ENCODE results near the gene NKIRAS1.
"Not testable (repeated sequence)": the region's sequence is repeated elsewhere in the genome, so short reads cannot be mapped to it uniquely, and the experiment has no call there.

Gene NKIRAS1

DNA sequence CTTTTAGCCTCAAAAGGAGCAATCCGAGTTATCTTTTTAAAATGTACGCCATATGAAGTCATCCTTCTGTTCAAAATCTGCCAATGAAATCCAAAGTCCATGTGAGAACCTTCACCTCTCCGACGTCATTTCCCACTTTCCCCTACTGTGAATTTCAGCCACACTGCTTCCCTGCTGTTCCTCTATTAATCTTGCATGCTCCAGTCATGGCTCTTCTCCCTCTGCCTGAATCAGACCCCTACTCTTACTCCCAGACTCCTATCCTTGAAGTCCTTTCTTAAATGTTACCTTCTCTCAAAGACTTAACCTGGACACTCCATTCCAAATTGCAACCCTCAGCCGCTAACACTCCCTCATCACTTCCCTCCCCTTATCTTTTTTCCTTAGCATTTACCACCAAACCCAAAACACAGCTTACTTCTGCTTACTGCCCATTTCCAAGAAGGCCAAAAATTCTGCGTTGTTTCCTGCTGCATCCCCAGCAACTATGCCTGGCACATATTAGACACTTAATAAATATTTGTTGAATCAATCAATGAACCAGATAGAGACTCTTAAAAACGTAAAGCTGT lies 1.2 kb downstream of the NKIRAS1 start:
- no peak for DNase-seq
- in situ Hi-C loops (cut with HindIII; ENCODE audit: low pct_ligation_motif_present, low pct_unique_long_range_greater_than_20kb, low sequenced_read_pairs), result no loop called here

DNA sequence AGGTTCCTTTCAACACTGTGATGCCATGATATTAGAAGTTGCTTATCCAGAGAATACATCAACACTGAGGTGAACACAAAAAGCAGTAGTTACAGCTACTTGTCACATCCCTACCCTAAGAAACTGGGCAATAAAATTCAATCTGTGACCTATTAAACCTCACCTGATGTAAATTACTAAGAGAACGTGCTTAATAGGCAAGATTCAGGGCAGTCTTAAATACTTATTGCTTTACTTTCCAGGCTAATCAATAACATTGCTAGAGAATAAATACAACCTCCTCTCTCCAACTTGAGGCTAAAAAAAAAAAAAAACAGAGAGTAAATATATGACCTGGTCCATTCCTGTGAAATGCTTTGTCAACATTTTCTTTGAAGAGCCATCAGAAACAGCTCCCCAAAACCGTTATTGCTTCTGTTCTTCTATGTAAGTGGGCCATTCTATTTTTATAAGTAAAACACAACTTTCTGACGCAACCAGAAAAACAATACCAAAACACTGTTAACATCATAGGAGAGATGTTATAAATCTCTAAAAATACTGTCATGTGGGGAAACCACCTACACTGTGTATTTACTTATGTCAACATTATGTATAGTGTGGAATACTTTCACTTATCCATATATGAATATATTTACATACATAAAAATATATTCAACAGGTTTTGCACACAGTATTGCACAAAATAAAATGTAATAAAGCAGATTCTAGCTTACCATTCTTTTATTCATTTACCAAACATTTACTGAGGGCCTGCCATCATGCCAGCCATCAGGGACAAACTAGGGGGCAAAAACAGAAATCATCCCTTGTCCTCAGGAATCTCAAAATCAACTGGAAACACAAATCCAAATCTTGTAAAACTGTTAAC lies 2.7 kb downstream of the NKIRAS1 start:
- in situ Hi-C loops (cut with HindIII; ENCODE audit: low pct_ligation_motif_present, low pct_unique_long_range_greater_than_20kb, low sequenced_read_pairs), result no loop called here
- no peak for DNase-seq

DNA sequence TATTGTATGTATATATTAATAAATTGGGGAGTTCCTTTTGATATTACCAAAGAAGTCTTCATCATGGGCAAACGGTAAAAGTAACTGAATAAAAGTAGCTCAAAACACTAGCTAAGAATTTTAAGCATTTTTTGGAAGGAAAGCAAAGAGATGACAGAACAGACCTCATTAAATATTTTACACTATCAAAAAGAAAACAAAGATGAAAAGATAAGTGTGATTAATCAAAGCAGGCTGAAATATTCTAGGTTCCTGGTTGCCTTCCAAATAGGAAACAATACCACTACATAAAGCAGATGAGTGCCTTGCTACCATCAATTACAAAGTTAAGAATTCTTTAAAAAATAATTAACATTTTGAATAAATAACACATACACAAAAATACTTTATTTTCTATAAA lies 3.6 kb downstream of the NKIRAS1 start:
- in situ Hi-C loops (cut with HindIII; ENCODE audit: low pct_ligation_motif_present, low pct_unique_long_range_greater_than_20kb, low sequenced_read_pairs), result no loop called here
- no peak for DNase-seq

DNA sequence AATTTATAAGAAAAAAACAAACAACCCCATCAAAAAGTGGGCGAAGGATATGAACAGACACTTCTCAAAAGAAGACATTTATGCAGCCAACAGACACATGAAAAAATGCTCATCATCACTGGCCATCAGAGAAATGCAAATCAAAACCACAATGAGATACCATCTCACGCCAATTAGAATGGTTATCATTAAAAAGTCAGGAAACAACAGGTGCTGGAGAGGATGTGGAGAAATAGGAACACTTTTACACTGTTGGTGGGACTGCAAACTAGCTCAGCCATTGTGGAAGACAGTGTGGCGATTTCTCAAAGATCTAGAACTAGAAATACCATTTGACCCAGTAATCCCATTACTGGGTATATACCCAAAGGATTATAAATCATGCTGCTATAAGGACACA lies 4.5 kb downstream of the NKIRAS1 start:
- in situ Hi-C loops (cut with HindIII; ENCODE audit: low pct_ligation_motif_present, low pct_unique_long_range_greater_than_20kb, low sequenced_read_pairs); DNase-seq: not testable (repeated sequence)

DNA sequence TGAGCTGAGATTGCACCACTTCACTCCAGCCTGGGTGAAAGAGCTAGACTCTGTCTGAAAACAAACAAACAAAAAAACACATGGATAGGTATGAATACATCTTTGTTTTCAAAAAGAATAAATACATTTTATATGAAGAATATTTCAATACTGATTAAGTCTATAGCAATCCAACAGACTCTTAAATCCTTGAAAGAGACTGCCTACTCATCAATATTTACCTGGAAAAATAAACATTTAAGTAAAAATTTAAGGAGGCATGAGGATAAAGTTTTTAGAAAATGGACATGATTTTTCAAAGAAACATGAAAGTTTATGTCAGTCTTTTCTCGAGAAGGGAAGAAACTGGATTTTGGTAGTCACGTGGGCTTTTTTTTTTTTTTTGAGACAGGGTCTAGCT lies 5.4 kb downstream of the NKIRAS1 start:
- no peak for DNase-seq
- in situ Hi-C loops (cut with HindIII; ENCODE audit: low pct_ligation_motif_present, low pct_unique_long_range_greater_than_20kb, low sequenced_read_pairs), result no loop called here

DNA sequence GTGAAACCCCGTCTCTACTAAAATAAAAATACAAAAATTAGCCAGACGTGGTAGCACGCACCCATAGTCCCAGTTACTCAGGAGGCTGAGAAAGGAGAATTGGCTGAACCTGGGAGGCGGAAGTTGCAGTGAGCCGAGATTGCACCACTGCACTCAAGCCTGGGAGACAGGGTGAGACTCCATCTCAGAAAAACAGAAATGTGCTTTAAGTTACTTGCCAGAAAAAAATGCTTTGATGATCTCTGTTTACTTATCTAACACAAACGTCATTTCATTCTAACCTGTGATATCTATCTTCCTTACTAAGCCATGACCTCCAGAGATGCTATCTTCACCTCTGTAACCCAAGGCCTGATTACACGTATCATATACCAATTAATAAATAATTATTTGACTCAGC lies 7.4 kb downstream of the NKIRAS1 start:
- in situ Hi-C loops (cut with HindIII; ENCODE audit: low pct_ligation_motif_present, low pct_unique_long_range_greater_than_20kb, low sequenced_read_pairs), result no loop called here
- DNase-seq, result no peak

DNA sequence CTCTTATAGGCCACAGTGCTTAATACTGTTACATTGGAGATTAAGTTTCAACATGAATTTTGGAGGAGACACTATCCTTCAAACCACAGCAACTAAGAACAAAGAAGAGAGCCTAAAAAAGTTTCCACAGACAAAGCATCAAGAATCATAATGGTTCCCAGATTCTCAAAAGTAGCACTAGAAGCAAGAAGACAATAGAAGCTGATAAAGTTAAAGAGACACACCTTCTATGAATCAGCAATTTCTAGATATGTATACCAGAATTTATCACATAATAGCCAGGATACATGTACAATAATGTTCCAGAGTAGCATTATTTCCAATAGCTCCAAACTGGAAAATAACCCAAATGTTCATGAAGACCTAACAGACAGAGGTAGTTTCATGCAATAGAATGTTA lies 12.2 kb downstream of the NKIRAS1 start:
- DNase-seq, result no peak

DNA sequence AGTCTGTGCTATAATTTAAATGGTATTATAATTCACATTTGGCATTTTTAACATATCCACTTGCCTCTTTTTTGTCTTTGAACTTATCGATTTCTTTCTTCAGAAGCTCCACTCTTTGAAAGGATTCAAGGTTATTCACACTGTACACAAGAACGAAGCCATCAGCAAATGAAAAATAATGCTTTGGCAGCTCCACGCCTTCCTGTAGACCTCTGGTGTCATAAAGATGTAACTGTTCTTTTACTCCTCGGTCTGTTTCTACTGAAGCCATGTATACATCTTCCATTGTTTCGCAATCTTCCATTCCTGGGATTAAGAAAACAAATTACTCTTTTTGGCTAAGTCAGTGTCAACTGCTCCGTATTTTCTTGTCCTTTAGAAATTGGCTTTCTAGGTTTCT lies 16.0 kb downstream of the NKIRAS1 start:
- in situ Hi-C loops (cut with HindIII; ENCODE audit: low pct_ligation_motif_present, low pct_unique_long_range_greater_than_20kb, low sequenced_read_pairs), result no loop called here
- no peak for DNase-seq

More for the DNA sequence above, 12.2 kb downstream of the NKIRAS1 start:
- in situ Hi-C loops (cut with HindIII; ENCODE audit: low pct_ligation_motif_present, low pct_unique_long_range_greater_than_20kb, low sequenced_read_pairs), result no loop called here

DNA sequence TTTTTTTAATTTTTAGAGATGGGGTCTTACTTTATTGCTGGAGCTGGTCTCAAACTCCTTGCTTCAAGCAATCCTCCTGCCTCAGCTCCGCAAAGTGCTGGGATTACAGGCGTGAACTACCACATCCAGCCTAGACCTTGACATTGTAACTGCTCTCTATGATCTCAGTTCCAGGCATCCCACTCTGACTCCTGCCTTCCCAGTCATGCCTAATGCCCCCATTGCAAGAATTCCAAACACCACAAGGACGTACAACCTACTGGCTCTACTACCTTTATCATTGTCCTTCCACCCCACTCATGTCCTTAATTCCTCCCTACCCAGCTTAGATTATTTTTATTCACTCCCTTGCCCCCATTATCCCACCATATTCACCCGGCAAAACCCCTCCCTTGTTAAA lies 21.6 kb downstream of the NKIRAS1 start:
- in situ Hi-C loops (cut with HindIII; ENCODE audit: low pct_ligation_motif_present, low pct_unique_long_range_greater_than_20kb, low sequenced_read_pairs), result no loop called here
- DNase-seq, result no peak

DNA sequence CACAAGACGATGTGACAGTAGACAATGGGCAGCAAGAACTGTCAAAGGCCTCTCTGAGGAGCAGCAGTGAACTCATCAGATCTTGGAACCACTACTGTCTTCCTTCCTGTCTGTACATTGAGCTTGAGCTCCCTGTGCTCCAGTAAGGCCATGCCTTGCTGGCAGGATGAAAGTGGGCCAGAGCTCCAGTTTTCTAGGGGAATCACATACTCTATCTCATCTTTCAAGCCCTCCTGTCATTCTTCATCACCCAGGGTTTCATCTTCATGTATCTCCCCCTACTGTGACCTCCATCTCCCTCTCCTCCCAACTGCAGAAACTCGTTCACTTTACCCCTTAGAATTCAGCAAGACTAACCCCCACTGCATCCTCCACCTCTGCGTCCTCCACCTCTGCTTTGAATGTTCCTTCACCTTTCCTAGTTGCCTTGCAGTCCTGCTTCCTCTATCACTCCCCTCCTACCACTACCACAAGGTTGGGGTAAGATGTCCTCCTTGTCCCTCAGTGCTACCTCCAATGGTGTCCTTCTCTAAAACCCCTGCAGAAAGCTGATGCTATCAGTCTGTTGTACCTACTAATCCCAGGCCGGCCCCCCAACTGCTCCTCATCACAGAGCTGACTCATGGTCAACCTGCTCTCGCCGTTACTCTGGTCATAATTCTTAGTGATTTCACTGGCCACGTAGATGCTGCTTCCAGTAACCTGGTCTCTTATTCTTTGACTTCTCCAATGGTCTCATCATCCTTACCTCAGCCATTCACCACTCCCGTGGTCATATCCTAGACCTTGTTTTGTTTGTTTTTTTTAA lies 22.3 kb downstream of the NKIRAS1 start:
- in situ Hi-C loops (cut with HindIII; ENCODE audit: low pct_ligation_motif_present, low pct_unique_long_range_greater_than_20kb, low sequenced_read_pairs), result no loop called here
- DNase-seq, result no peak

DNA sequence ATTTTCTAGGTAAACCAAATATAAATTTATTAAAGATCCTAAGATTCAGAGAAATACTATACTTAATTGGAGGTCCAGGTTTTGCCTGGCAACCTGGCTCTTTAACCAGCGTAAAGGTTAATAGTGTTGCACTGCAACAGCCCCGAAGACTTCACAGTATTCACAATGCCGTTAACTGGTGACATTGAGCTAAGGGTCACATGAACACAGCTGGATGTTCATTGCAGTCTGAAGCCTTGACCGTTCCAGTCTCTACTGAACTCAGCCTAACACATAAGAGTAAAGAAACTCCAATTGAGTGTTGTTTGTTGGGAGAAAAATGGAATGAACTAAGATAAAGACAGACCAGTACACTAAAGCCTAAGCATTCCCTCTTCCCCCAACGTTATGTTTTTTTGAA lies 26.8 kb downstream of the NKIRAS1 start:
- in situ Hi-C loops (cut with HindIII; ENCODE audit: low pct_ligation_motif_present, low pct_unique_long_range_greater_than_20kb, low sequenced_read_pairs), result no loop called here
- no peak for DNase-seq

DNA sequence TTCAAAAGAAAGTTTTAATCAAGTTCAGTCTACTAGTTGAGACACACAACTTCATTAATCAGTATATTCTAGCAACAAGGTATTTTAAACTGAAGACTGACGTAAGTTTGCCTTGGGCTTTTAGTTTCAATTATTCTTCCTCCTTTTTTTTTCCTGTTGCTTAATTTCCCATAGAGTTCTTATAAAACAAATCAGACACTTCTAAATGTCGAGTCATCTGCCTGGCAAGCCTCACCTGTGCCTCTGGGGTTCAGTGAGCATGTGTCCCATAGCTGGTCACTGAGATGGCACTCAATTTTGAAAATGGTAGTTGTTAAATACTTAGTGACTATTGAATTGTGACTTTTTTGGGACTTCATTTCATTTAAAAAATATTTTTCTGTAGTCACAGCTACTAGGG lies 27.4 kb downstream of the NKIRAS1 start:
- no peak for DNase-seq
- in situ Hi-C loops (cut with HindIII; ENCODE audit: low pct_ligation_motif_present, low pct_unique_long_range_greater_than_20kb, low sequenced_read_pairs), result no loop called here

DNA sequence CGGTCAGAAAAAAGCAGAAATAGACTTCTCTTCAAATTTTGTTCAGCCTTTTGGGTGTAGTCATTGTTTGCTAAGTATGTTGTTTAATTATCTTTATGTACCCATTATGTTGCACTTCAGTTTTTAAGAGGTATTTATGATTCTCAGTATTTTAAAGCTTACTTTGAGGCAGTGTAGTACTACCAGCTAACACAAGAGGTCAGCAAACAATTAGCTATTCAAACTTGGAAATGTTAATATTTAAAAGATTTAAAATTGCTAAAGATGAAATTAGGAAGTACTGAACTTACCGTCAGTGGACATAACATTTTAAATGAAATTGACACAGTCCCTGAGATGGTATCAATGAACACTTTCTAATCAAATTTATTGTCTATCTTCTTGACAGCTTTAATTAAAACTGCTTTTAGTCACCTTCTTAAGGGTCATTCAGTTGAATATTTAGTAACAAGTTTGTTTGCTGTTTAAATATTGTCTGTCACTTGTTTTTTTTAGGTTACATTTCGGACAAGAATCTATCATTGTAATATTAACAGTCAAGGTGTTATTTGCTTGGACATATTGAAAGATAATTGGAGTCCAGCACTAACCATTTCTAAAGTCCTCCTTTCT lies 28.1 kb downstream of the NKIRAS1 start:
- in situ Hi-C loops (cut with HindIII; ENCODE audit: low pct_ligation_motif_present, low pct_unique_long_range_greater_than_20kb, low sequenced_read_pairs), result no loop called here
- peak; percentile 39 for DNase-seq

DNA sequence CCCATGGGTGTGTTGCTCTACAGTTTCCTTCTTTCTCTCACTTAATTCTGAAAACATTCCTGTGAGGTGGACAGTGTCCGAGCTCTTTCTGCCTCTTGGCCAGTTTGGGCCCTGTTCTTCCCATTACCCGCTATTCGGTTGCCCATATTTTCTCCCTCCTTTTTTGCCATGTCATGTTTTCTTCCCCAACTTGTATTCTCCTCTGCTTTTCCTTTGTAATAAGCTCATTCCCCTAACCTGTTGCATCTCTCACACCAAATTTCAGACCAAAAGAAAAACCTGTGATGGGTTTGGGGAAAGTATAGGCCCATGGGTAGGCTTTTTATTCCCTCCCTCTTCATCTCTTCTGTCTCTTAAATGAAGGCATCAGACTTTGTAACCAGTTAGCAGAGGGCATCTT lies 30.5 kb downstream of the NKIRAS1 start:
- no peak for DNase-seq
- in situ Hi-C loops (cut with HindIII; ENCODE audit: low pct_ligation_motif_present, low pct_unique_long_range_greater_than_20kb, low sequenced_read_pairs), result no loop called here

DNA sequence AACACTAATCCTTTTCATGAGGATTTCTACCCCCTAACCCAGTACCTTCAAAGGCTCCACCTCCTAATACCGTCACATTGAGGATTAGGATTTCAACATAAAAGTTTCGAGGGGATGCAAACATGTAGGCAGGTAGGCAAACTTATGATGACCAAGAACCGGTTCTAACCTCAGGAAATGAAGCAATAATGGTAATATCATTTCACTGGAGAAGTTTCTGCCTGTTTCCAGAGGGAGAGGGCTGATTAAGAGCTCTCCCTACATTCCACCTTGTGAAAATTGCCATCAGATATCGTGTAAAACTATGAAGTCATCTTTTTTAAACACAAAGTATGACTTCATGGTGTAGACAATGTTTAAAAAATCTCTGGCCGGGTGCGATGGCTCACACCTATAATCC lies 31.6 kb downstream of the NKIRAS1 start:
- DNase-seq, result no peak
- in situ Hi-C loops (cut with HindIII; ENCODE audit: low pct_ligation_motif_present, low pct_unique_long_range_greater_than_20kb, low sequenced_read_pairs), result no loop called here

DNA sequence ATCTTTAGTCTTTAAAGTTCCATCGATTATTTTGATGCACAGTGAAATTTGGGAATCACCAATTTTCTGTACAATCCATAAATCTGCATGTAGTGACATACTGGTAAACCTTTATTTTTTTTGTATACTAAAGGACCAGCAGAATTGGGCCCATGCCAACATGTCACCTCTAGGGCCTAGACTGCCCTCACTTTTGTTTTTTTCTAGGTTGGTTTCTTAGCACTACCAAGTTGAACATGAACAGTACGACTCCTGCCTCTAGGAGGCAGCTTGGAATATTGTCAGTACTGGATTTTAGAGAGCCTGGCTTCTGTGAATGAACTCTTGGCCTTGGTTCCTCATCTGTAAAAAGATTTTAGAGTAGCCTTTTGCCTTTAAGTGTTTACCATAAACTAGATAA lies 32.3 kb downstream of the NKIRAS1 start:
- in situ Hi-C loops (cut with HindIII; ENCODE audit: low pct_ligation_motif_present, low pct_unique_long_range_greater_than_20kb, low sequenced_read_pairs), result no loop called here
- DNase-seq, result peak; percentile 11

DNA sequence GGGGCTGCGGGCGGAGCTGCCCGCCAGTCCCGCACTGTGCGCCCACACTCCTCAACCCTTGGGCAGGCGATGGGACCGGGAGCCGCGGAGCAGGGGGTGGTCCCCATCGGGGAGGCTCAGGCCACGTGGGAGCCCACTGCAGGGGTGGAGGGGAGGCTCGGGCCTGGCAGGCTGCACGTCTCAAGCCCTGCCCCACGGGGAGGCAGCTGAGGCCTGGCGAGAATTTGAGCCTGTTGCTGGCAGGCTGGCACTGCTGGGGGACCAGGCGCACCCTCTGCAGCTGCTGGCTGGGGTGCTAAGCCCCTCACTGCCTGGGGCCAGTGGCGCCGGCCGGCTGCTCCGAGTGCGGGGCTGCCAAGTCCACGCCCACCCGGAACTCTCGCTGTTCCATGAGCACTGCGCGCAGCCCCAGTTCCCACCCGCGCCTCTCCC lies 34.3 kb downstream of the NKIRAS1 start:
- no peak for DNase-seq
- in situ Hi-C loops (cut with HindIII; ENCODE audit: low pct_ligation_motif_present, low pct_unique_long_range_greater_than_20kb, low sequenced_read_pairs), result no loop called here

DNA sequence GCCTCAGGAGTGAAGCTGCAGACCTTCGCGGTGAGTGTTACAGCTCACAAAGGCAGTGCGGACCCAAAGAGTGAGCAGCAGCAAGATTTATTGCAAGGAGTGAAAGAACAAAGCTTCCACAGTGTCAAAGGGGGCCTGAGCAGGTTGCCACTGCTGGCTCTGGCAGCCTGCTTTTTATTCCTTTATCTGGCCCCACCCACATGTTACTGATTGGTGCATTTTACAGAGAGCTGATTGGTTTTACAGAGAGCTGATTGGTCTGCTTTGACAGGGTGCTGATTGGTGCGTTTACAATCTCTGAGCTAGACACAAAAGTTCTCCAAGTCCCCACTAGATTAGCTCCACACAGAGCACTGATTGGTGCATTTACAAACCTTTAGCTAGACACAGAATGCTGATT lies 34.8 kb downstream of the NKIRAS1 start:
- DNase-seq; in situ Hi-C loops (cut with HindIII; ENCODE audit: low pct_ligation_motif_present, low pct_unique_long_range_greater_than_20kb, low sequenced_read_pairs): not testable (repeated sequence)

DNA sequence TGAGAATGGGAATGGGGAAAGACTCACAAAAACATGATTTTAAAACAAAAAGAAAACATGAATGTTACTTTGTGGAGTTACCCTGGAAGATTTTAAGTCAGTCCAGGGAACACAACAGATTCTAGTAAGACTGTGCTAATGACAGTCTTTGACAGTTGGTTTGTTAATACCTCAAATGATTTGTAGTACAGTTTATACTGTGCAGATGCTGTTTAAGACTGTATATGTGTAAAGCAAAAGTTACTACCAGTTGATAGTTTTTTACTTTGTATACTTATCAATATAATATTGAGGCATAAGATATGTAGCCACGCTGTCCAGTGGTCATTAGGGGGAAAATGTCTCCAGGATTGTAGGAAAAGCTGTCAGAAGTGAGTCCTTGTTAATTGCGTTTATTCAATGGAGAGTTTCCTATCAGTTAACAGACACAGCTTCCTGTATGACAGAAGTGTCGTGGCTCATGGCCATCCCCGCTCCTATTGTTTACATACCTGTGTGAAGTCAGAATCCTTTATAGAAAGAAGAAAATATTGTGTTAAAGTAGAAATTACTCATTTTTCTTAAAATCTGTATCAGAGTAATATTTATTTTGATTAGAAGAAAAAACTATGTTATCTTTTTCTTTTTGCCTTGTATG lies 36.0 kb downstream of the NKIRAS1 start:
- DNase-seq, result no peak
- in situ Hi-C loops (cut with HindIII; ENCODE audit: low pct_ligation_motif_present, low pct_unique_long_range_greater_than_20kb, low sequenced_read_pairs), result no loop called here

Measured in ACHN (cell line).